OCI-LY7 (cell line): Measurements from ENCODE around the gene MYH10. TPM values are rescaled to one million over a fixed set of nuclear protein-coding genes. Genes with fewer than 3 reads are reported as not detected.

Experiments
- BruUV-seq: library from RNA; stranded (reverse); fragments of 400-500 nt; replicated peaks from 2 replicates; lab custom pipeline; 2021; lab: Mats Ljungman, UMichigan
- CTCF ChIA-PET: fragments of 300-600 bp; sonication (Branson Sonifier 250); formaldehyde crosslinking; loops from one replicate; lab custom pipeline; 2022; ENCODE audit warnings: antibody characterized with exemption; ENCODE audit not compliant: unreplicated experiment; lab: Charles Lee
- POLR2A ChIA-PET: fragments of 300-600 bp; sonication (Branson Sonifier 250); formaldehyde crosslinking; loops from one replicate; lab custom pipeline; 2022; ENCODE audit warnings: antibody characterized with exemption; lab: Charles Lee
- DNase-seq: peaks from one replicate; pipeline ENCODE4 v3.0.0-alpha.2; 2015; ENCODE audit warnings: low spot score
- H2AFZ ChIP-seq: fragments of 200-600 bp; sonication (generic), shearing (Covaris generic); 2 replicates; pipeline ENCODE4 v1.6.1; 2014; ENCODE audit warnings: mild to moderate bottlenecking, antibody characterized with exemption, low read length, moderate library complexity
- H3K27ac ChIP-seq: fragments of 200-600 bp; sonication (generic); 2 replicates; pipeline ENCODE4 v1.5.1; 2014; ENCODE audit warnings: mixed run types, low read depth, mild to moderate bottlenecking, moderate library complexity, low read length, inconsistent platforms; ENCODE audit not compliant: poor library complexity, severe bottlenecking
- H3K36me3 ChIP-seq: fragments of 200-600 bp; sonication (generic); 2 replicates; pipeline ENCODE4 v1.6.1; 2014; ENCODE audit warnings: mild to moderate bottlenecking, antibody characterized with exemption, low read length, moderate library complexity, mixed read lengths; ENCODE audit not compliant: insufficient read depth
- H3K4me1 ChIP-seq: fragments of 200-600 bp; sonication (generic); 2 replicates; pipeline ENCODE4 v1.5.1; 2014; ENCODE audit warnings: mild to moderate bottlenecking, low read length; ENCODE audit not compliant: insufficient read depth, poor library complexity, severe bottlenecking
- H3K4me2 ChIP-seq: fragments of 200-600 bp; sonication (generic); 2 replicates; pipeline ENCODE4 v1.6.1; 2014; ENCODE audit warnings: mild to moderate bottlenecking, low read length
- H3K4me3 ChIP-seq: fragments of 200-600 bp; sonication (generic); 2 replicates; pipeline ENCODE4 v1.5.1; 2014; ENCODE audit warnings: mild to moderate bottlenecking, low read depth, low read length; ENCODE audit not compliant: poor library complexity, severe bottlenecking
- H3K79me2 ChIP-seq: fragments of 200-600 bp; sonication (generic); 2 replicates; pipeline ENCODE4 v1.6.1; 2016; ENCODE audit warnings: low read depth, mild to moderate bottlenecking, low read length, moderate library complexity, mixed read lengths; ENCODE audit not compliant: insufficient read depth
- H3K9me2 ChIP-seq: fragments of 200-600 bp; sonication (generic); 2 replicates; pipeline ENCODE4 v1.6.1; 2016; ENCODE audit warnings: mild to moderate bottlenecking, low read length, mixed read lengths; ENCODE audit not compliant: insufficient read depth
- H3K9me3 ChIP-seq: fragments of 200-600 bp; sonication (generic); 2 replicates; pipeline ENCODE4 v1.6.1; 2014; ENCODE audit warnings: mild to moderate bottlenecking, mixed run types, low read length, mixed read lengths
- H4K20me1 ChIP-seq: fragments of 200-600 bp; sonication (generic); 2 replicates; pipeline ENCODE4 v1.6.1; 2014; ENCODE audit warnings: mild to moderate bottlenecking, antibody characterized with exemption, low read length, moderate library complexity, mixed read lengths; ENCODE audit not compliant: insufficient read depth
- CTCF ChIP-seq: fragments of 200-600 bp; sonication (generic); conservative IDR thresholded peaks from 2 replicates; pipeline ENCODE4 v1.5.1; 2014; ENCODE audit warnings: mild to moderate bottlenecking, antibody characterized with exemption, low read length, moderate library complexity, mixed read lengths
- EZH2phosphoT487 ChIP-seq: fragments of 200-600 bp; sonication (generic); IDR thresholded peaks from 2 replicates; pipeline ENCODE4 v1.6.1; 2018; ENCODE audit warnings: low read depth, borderline replicate concordance, mild to moderate bottlenecking, mixed run types, antibody characterized with exemption, low read length, moderate library complexity, mixed read lengths
- intact Hi-C: fragments of 100-400 bp; cut with micrococcal nuclease; formaldehyde crosslinking; loops from one replicate; pipeline ENCODE4 v1.10.0; 2022; ENCODE audit not compliant: unreplicated experiment
- total RNA-seq, 2 experiments: library from RNA; depleted of rRNA in 1 of 2; stranded (reverse); fragments of >200 nt in 1 of 2; shearing (Covaris generic) in 1 of 2; gene quantifications; 2 replicates each; pipeline ENCODE4 v1.2.3, GENCODE V29; 2014 to 2022

Gene MYH10
- total RNA-seq, 2 experiments from 2014 or later: 41.9 to 60.4 TPM

GRCh38 chr17:8487743-8488142, 142.8 kb downstream of the MYH10 start:
- CTCF ChIA-PET: no interaction called here
- POLR2A ChIA-PET: no interaction called here
- H3K4me3 ChIP-seq: no peak overlapping the region
- BruUV-seq: no TSS peak
- H3K79me2 ChIP-seq: no peaks in the 10 kb centered on the region
- no peak for DNase-seq
- H3K36me3 ChIP-seq: peaks cover 75% of the 10 kb centered on the region
- TF ChIP-seq CTCF (no peak), EZH2phosphoT487 (no peak)
- H3K9me2 ChIP-seq: no peaks in the 10 kb centered on the region
- no peaks in the 10 kb centered on the region for H4K20me1 ChIP-seq
- no peak overlapping the region for H2AFZ ChIP-seq
- H3K9me3 ChIP-seq: peaks cover 19% of the 10 kb centered on the region
- no peak overlapping the region for H3K27ac ChIP-seq
- no peak overlapping the region for H3K4me2 ChIP-seq
- H3K4me1 ChIP-seq: no peaks in the 10 kb centered on the region
- intact Hi-C loops: no loop called here

- no peaks in the 10 kb centered on the region for H3K9me2 ChIP-seq
- no peak overlapping the region for H2AFZ ChIP-seq
- H3K4me1 ChIP-seq: no peaks in the 10 kb centered on the region
- H3K4me2 ChIP-seq: no peak overlapping the region
- no TSS peak for BruUV-seq
- peaks cover 80% of the 10 kb centered on the region for H3K36me3 ChIP-seq
- H3K27ac ChIP-seq: no peak overlapping the region
- POLR2A ChIA-PET: no interaction called here
- intact Hi-C loops: no loop called here
- H3K79me2 ChIP-seq: no peaks in the 10 kb centered on the region
- H3K4me3 ChIP-seq: no peak overlapping the region
- DNase-seq: no peak
- H4K20me1 ChIP-seq: no peaks in the 10 kb centered on the region
- no peak for TF ChIP-seq EZH2phosphoT487
- no peak for TF ChIP-seq CTCF
- H3K9me3 ChIP-seq: peaks cover 19% of the 10 kb centered on the region
- CTCF ChIA-PET: no interaction called here
These were observed 143.3 kb downstream of the MYH10 start for GRCh38 chr17:8487130-8487645.

GRCh38 chr17:8485491-8485890, 145.0 kb downstream of the MYH10 start:
- POLR2A ChIA-PET: no interaction called here
- TSS peak; percentile 46 for BruUV-seq

More at GRCh38 chr17:8485491-8485890, 145.0 kb downstream of the MYH10 start:
- H3K36me3 ChIP-seq: peaks cover 80% of the 10 kb centered on the region
- H4K20me1 ChIP-seq: no peaks in the 10 kb centered on the region
- TF ChIP-seq EZH2phosphoT487 (no peak), CTCF (no peak)
- no peak overlapping the region for H2AFZ ChIP-seq
- H3K9me3 ChIP-seq: peaks cover 19% of the 10 kb centered on the region
- H3K9me2 ChIP-seq: no peaks in the 10 kb centered on the region
- intact Hi-C loops: no loop called here
- no peaks in the 10 kb centered on the region for H3K4me1 ChIP-seq
- H3K27ac ChIP-seq: no peak overlapping the region
- DNase-seq: no peak
- CTCF ChIA-PET: no interaction called here
- H3K4me2 ChIP-seq: no peak overlapping the region
- no peaks in the 10 kb centered on the region for H3K79me2 ChIP-seq
- no peak overlapping the region for H3K4me3 ChIP-seq
